Small intestine (tissue), 7 donors: ENCODE measurements around the gene IFIT1. TPM values are rescaled to one million over a fixed set of nuclear protein-coding genes. Genes with fewer than 3 reads are reported as not detected.

ENCODE experiments used
- DNase-seq, 2 donors: peaks; one replicate each; pipeline versions ENCODE4 v3.0.0 to v3.0.0-alpha.2; 2013
- FAIRE-seq: peaks from 2 replicates; lab custom pipeline; 2012; peaks lifted over from hg19 to GRCh38; lab: Jason Lieb, UNC
- H3K27ac ChIP-seq, 3 donors: one replicate each; pipeline ENCODE4 v1.5.1; 2013; ENCODE audit warnings: low read length in 2 of 3, mild to moderate bottlenecking in 2 of 3, control low read depth in 1 of 3, inconsistent platforms in 1 of 3, low read depth in 1 of 3, moderate library complexity in 1 of 3
- H3K27me3 ChIP-seq, 3 donors: one replicate each; pipeline ENCODE4 v1.6.1; 2013; ENCODE audit warnings: low read length in 3 of 3, inconsistent platforms in 1 of 3; ENCODE audit not compliant: control insufficient read depth in 3 of 3, insufficient read depth in 3 of 3
- H3K36me3 ChIP-seq, 3 donors: one replicate each; pipeline ENCODE4 v1.6.1; 2013; ENCODE audit warnings: low read length in 3 of 3, inconsistent platforms in 1 of 3, low read depth in 1 of 3, mild to moderate bottlenecking in 1 of 3, moderate library complexity in 1 of 3; ENCODE audit not compliant: control insufficient read depth in 3 of 3, insufficient read depth in 2 of 3
- H3K4me1 ChIP-seq, 3 donors: one replicate each; pipeline ENCODE4 v1.6.1; 2013; ENCODE audit warnings: low read length in 2 of 3, inconsistent platforms in 1 of 3, low read depth in 1 of 3, mild to moderate bottlenecking in 1 of 3, moderate library complexity in 1 of 3; ENCODE audit not compliant: control insufficient read depth in 3 of 3, insufficient read depth in 2 of 3
- H3K4me3 ChIP-seq, 3 donors: one replicate each; pipeline ENCODE4 v1.5.1; 2013; ENCODE audit warnings: low read length in 3 of 3, control low read depth in 1 of 3, inconsistent platforms in 1 of 3, low read depth in 1 of 3, mild to moderate bottlenecking in 1 of 3, moderate library complexity in 1 of 3
- H3K9me3 ChIP-seq, 2 donors: one replicate each; pipeline ENCODE4 v1.6.1; 2013; ENCODE audit warnings: low read depth in 1 of 2, low read length in 1 of 2; ENCODE audit not compliant: control insufficient read depth in 2 of 2, insufficient read depth in 1 of 2
- WGBS, 3 donors: extraction: QIAGEN DNeasy Blood & Tissue Kit; methylation state at CpG; one replicate each; pipeline ENCODE4 v1.1.7; 2013; 5-methylcytosine and 5-hydroxymethylcytosine counted together
- polyA plus RNA-seq, 4 donors: library from polyadenylated mRNA; stranded (reverse) in 3 of 4; unstranded in 1 of 4; fragments of 200-250 nt in 3 of 4; fragments of 120-200 nt in 1 of 4; gene quantifications; one replicate each; pipeline versions ENCODE4 v1.2.1 to v1.2.3, GENCODE V29; 2013
- donor health status: healthy with polysubstance abuse.
- donor health status: control.
- donor health status: control.
- donor health status: Bipolar disorder and iron deficiency.
- donor health status: healthy.

Gene IFIT1
- polyA plus RNA-seq, 4 donors = 1.4 to 7.5 (median 3.1) TPM

GRCh38 chr10:89371079-89371478, 21.3 kb upstream of the IFIT1 start:
- H3K4me1 ChIP-seq = peaks cover 0 to 34% (median 3%) of the 10 kb centered on the region in 3 donors
- no peak for FAIRE-seq
- no peak overlapping the region for H3K27ac ChIP-seq

DNA sequence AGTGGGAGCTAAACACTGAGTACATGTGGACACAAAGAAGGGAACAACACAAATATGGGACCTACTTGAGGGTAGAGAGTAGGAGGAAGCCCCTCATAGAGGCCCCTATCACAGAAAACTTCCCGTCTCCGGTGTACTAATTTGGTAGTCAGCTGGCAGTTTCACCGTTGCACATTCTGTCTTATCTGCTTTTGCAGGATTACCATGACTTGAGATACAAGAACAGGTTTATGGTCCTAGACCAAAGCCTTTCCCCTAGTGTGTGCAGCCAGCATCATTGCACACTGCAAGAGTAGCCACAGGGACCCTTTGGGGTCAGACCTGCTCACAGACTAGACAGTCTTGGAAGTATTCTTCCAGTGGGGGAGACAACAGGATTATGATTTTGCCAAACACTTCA, 20.4 kb upstream of the IFIT1 start:
- FAIRE-seq (no peak), DNase-seq (peak in 1 of 2 donors; percentile 31)

More at GRCh38 chr10:89371079-89371478, 21.3 kb upstream of the IFIT1 start:
- H3K9me3 ChIP-seq = no peaks in the 10 kb centered on the region
- no peak for DNase-seq
- H3K27me3 ChIP-seq = no peaks in the 10 kb centered on the region
- no peak overlapping the region for H3K4me3 ChIP-seq
- no peaks in the 10 kb centered on the region for H3K36me3 ChIP-seq

DNA sequence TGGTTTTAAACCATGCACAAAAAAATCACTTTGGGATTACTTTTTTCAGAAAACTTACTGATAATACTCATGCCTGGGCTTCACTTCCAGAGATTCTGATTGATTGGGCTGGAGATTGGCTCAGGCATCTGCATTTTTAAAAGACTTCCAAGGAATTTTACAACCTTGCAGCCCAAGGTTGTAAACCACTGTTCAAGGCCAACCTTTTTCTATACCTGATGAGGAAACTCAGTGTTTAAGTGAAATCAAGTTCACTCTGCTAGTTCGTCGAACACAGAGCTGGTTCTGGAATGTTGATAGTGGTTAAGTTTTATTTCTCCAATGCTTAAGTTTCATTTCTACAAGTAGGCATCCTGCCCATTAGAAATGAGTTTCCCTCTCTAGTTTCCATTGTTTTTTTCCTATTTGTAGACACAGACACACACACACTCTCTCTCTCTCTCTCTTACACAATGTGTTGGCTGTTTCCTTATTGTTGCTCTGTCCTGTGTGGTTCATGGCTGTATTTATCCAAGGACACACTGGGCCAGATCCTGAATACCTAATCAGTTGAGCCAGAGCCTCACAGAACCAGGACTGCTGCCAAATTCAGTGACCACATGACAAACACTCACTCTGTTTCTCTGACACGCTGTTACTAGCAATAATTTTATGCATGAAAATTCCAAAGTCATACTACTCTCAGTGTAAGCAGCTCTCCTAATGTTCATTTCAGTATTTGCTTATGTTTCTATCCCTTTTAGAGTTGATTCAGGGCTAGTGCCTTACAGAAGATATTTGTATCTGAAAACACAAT, 18.3 kb upstream of the IFIT1 start:
- H3K36me3 ChIP-seq = no peaks in the 10 kb centered on the region
- H3K27ac ChIP-seq = peak overlapping the region; percentile 48 to 75 (median 56)
- peak; percentile 79 to 84 for DNase-seq
- no peaks in the 10 kb centered on the region for H3K9me3 ChIP-seq
- no peaks in the 10 kb centered on the region for H3K27me3 ChIP-seq
- WGBS, 3 donors = 7 to 23% (median 17%) methylated on average over 3 of the region's 3 CpGs
- H3K4me3 ChIP-seq = no peak overlapping the region
- FAIRE-seq = no peak
- peaks cover 0 to 24% (median 3%) of the 10 kb centered on the region in 3 donors for H3K4me1 ChIP-seq

More for the DNA sequence above, 20.4 kb upstream of the IFIT1 start:
- WGBS, 3 donors = 18 to 61% (median 50%) methylated on average over 3 of the region's 3 CpGs
- H3K4me3 ChIP-seq = no peak overlapping the region
- no peak overlapping the region for H3K27ac ChIP-seq
- no peaks in the 10 kb centered on the region for H3K36me3 ChIP-seq
- peaks cover 0 to 34% (median 3%) of the 10 kb centered on the region in 3 donors for H3K4me1 ChIP-seq
- no peaks in the 10 kb centered on the region for H3K27me3 ChIP-seq
- no peaks in the 10 kb centered on the region for H3K9me3 ChIP-seq

DNA sequence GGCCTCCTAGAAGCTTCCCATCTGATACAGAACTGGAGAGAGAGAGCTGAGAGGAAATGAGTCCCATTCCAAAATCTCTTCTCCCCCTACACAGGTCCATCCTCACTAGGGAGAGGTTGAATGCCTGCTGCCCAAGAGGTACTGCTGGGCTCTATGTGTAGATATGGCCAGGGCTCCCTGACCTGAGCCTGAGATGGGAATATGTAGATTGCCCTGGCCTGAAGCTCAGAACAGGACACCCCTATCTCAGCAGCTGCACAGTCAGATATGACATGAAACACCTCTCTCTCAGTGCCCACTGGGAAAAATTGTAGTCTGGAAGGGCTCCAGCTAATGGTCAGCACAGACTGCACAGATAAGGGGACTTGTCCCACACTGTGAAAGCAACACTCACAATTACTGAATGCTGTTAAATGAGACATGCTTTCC, 17.7 kb upstream of the IFIT1 start:
- DNase-seq = no peak
- no peak overlapping the region for H3K4me3 ChIP-seq

DNA sequence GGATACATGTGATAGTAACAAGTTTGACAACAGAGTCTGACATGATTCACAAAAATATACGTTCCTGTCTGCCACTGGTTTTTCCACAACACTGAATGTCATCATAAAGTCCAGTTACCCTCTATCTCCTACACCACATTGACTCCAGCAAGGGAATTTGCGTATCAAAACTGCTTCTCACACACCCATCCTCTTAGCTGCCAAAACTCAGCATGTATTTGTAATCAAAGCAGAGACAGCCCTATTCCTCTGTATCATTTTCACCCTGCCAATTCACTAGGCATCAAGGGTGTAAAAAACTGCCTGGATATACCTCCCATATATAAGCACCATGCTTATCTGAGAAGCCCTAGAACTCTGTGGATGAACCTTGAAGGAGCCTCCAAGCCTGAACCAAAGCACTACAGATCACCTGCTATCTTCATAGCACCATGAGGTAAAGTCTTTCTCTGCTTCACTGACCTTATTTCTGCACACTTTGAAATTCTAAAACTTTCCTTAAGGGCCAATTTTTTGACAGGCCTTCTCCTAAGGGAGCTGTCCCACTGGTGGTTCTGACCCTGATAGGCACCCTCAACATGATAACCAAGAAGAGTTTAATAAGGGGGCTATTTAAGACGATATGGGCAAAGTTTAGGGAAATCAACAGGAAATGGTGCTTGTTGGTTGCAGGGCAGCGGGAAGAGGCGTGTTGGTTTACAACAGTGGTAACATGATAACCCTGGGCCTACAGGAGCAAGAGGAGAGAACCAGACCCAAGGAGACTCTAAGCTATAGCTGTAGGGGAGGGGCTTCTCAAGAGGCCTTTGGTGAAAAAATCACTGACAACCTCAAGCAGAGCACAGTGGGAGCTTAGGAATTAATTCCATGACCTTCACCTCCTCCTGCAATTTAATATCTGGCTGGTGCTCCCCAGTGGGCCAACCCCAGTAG, 14.5 kb upstream of the IFIT1 start, which contains the start of gene IFIT1B:
Gene IFIT1B, plus strand, starts transcription at position 352 of the 933 bp plus-strand sequence. Its CDS starts 80 bp downstream, at position 432.
- Histone ChIP-seq H3K4me3 (no peak within 1 kb of the TSS), H3K9me3 (no peaks in the 10 kb centered on the region), H3K27ac (no peak within 1 kb of the TSS), H3K27me3 (no peaks in the 10 kb centered on the region), H3K36me3 (no peaks in the 10 kb centered on the region), H3K4me1 (peaks cover 0 to 21% (median 3%) of the 10 kb centered on the region in 3 donors)
- no peak for FAIRE-seq
- 72 to 80% (median 79%) methylated on average over 5 of the region's 5 CpGs for WGBS, 3 donors
- DNase-seq = no peak

More for the DNA sequence above, 17.7 kb upstream of the IFIT1 start:
- no peaks in the 10 kb centered on the region for H3K9me3 ChIP-seq
- peaks cover 0 to 23% (median 3%) of the 10 kb centered on the region in 3 donors for H3K4me1 ChIP-seq
- peak overlapping the region in 2 of 3 donors; percentile 56 to 75 for H3K27ac ChIP-seq
- no peak for FAIRE-seq
- no peaks in the 10 kb centered on the region for H3K36me3 ChIP-seq
- no peaks in the 10 kb centered on the region for H3K27me3 ChIP-seq

- FAIRE-seq (no peak), DNase-seq (no peak)
- Histone ChIP-seq H3K27ac (no peak overlapping the region), H3K9me3 (no peaks in the 10 kb centered on the region), H3K27me3 (no peaks in the 10 kb centered on the region), H3K36me3 (no peaks in the 10 kb centered on the region), H3K4me3 (no peak overlapping the region), H3K4me1 (peaks cover 0 to 11% (median 3%) of the 10 kb centered on the region in 3 donors)
Measured at GRCh38 chr10:89379103-89379502, 13.3 kb upstream of the IFIT1 start.

GRCh38 chr10:89382757-89383156, 9.7 kb upstream of the IFIT1 start:
- 75 to 95% (median 94%) methylated on average over 1 of the region's 1 CpG for WGBS, 3 donors
- no peaks in the 10 kb centered on the region for H3K9me3 ChIP-seq
- FAIRE-seq = no peak
- H3K27ac ChIP-seq = no peak overlapping the region
- H3K36me3 ChIP-seq = no peaks in the 10 kb centered on the region
- H3K4me3 ChIP-seq = no peak overlapping the region
- H3K27me3 ChIP-seq = no peaks in the 10 kb centered on the region
- DNase-seq = no peak
- H3K4me1 ChIP-seq = no peaks in the 10 kb centered on the region
